HEK293T (cell line): ENCODE results near the gene INPP4B.

ENCODE experiments used
- BHLHE40 ChIP-seq: fragments of 450-650 bp; IDR thresholded peaks from 2 replicates; pipeline ENCODE4 v1.6.1; 2016; ENCODE audit warnings: mild to moderate bottlenecking, moderate library complexity, borderline replicate concordance
- ELF4 ChIP-seq: fragments of 450-650 bp; IDR thresholded peaks from 2 replicates; pipeline ENCODE4 v1.6.1; 2017; ENCODE audit warnings: antibody characterized with exemption
- FOXK2 ChIP-seq: fragments of 450-650 bp; IDR thresholded peaks from 2 replicates; pipeline ENCODE4 v1.6.1; 2016; ENCODE audit warnings: mild to moderate bottlenecking
- FOXM1 ChIP-seq: fragments of 450-650 bp; IDR thresholded peaks from 2 replicates; pipeline ENCODE4 v1.6.1; 2017; ENCODE audit warnings: mild to moderate bottlenecking, borderline replicate concordance
- HDGF ChIP-seq: fragments of 450-650 bp; IDR thresholded peaks from 2 replicates; pipeline ENCODE4 v1.6.1; 2017; ENCODE audit warnings: antibody characterized with exemption, borderline replicate concordance
- L3MBTL2 ChIP-seq: fragments of 450-650 bp; conservative IDR thresholded peaks from 2 replicates; pipeline ENCODE4 v1.6.1; 2016; ENCODE audit warnings: mild to moderate bottlenecking
- NFRKB ChIP-seq: fragments of 450-650 bp; IDR thresholded peaks from 2 replicates; pipeline ENCODE4 v1.6.1; 2016; ENCODE audit warnings: mild to moderate bottlenecking, moderate library complexity
- SP1 ChIP-seq: fragments of 450-650 bp; IDR thresholded peaks from 2 replicates; pipeline ENCODE4 v1.6.1; 2017
- SUZ12 ChIP-seq: fragments of 450-650 bp; IDR thresholded peaks from 2 replicates; pipeline ENCODE4 v1.6.1; 2016; ENCODE audit warnings: mild to moderate bottlenecking
- TARDBP ChIP-seq: fragments of 450-650 bp; IDR thresholded peaks from 2 replicates; pipeline ENCODE4 v1.6.1; 2016
- ZNF384 ChIP-seq: fragments of 450-650 bp; IDR thresholded peaks from 2 replicates; pipeline ENCODE4 v1.6.1; 2016

GRCh38 chr4:142467088-142467487, 379.0 kb downstream of the INPP4B start:
- no peak for TF ChIP-seq SP1
- no peak for TF ChIP-seq SUZ12
- TF ChIP-seq HDGF, result no peak
- no peak for TF ChIP-seq ELF4
- no peak for TF ChIP-seq FOXM1
- TF ChIP-seq ZNF384, result no peak
- TF ChIP-seq TARDBP, result no peak
- TF ChIP-seq FOXK2, result no peak
- no peak for TF ChIP-seq L3MBTL2
- TF ChIP-seq BHLHE40, result no peak
- TF ChIP-seq NFRKB, result no peak
